DMS153 treated with DMSO at 0.1 percent for 48 hours (cell line): ENCODE results near the gene TPRG1L.

Experiments
- DNase-seq: peaks from one replicate; lab custom pipeline; 2025; ENCODE audit not compliant: unreplicated experiment; lab: John Stamatoyannopoulos, UW

TPRG1L gene

GRCh38 chr1:3677484-3677883 lies 52.7 kb downstream of the TPRG1L start:
- no peak for DNase-seq

GRCh38 chr1:3678361-3679097 lies 53.7 kb downstream of the TPRG1L start:
- DNase-seq: no peak

- DNase-seq: no peak
Observed at GRCh38 chr1:3679098-3679555, 54.3 kb downstream of the TPRG1L start.
